ENCODE data around the gene GPC4. TPM values are rescaled to one million over a fixed set of nuclear protein-coding genes. Genes with fewer than 3 reads are reported as not detected.

The GPC4 gene
- 0.11 TPM in 1 of 2 replicates, not detected in the other for total RNA-seq (2014; rRNA removed)
- 1.8 TPM for polyA plus RNA-seq (2012)

- DNase-seq (ENCODE audit: low read depth): peak; percentile 5
Measured at GRCh38 chrX:133415276-133416105, at the start of gene GPC4. Gene GPC4 (minus strand): TSS chrX:133415489. CDS start chrX:133414965, 524 bp downstream.

DNA sequence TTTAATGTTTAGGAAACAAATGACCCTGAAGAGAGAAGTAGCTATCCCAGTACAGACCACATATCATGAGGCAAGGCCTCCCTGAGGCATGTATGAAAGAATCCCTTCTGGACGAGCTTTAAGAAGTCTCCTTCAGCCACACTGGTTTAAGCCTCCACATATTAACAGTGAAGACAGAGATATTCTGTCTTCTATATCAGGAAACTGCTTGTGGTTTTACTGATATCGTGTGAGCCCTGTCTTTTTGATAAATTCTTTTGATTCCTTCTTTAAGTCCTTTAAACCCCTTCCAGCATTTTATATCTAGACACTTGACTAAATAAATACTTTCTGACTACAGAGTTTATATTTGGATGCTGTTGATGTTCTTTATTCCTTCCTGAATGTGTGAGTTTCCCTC, 45.9 kb upstream of the GPC4 start:
- DNase-seq (ENCODE audit: low read depth): no peak

- no peak for DNase-seq (ENCODE audit: low read depth)
Measured at GRCh38 chrX:133454924-133455323, 39.6 kb upstream of the GPC4 start.

DNA sequence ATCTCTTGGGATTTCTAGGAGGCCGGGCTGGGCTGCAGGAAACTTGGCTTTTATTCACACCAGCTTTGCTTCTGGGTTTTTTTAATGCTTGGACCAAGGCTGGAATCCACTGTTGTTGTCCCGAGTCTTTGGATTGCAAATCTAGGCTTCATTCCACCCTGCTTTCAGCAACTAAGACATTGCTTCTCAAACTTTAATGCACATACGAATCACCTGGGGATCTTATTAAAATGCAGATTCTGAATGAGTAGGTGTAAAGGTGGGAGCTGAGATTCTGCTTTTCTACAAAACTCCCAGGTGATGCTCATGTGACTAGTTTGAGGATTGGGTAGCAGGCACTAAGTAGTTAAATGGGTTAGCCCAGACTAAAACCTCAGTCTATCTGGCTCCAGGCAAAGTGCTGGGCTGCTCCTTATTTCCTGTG, 39.2 kb upstream of the GPC4 start:
- DNase-seq (ENCODE audit: low read depth): no peak

GRCh38 chrX:133448512-133449076, 33.3 kb upstream of the GPC4 start:
- DNase-seq (ENCODE audit: low read depth): no peak

DNA sequence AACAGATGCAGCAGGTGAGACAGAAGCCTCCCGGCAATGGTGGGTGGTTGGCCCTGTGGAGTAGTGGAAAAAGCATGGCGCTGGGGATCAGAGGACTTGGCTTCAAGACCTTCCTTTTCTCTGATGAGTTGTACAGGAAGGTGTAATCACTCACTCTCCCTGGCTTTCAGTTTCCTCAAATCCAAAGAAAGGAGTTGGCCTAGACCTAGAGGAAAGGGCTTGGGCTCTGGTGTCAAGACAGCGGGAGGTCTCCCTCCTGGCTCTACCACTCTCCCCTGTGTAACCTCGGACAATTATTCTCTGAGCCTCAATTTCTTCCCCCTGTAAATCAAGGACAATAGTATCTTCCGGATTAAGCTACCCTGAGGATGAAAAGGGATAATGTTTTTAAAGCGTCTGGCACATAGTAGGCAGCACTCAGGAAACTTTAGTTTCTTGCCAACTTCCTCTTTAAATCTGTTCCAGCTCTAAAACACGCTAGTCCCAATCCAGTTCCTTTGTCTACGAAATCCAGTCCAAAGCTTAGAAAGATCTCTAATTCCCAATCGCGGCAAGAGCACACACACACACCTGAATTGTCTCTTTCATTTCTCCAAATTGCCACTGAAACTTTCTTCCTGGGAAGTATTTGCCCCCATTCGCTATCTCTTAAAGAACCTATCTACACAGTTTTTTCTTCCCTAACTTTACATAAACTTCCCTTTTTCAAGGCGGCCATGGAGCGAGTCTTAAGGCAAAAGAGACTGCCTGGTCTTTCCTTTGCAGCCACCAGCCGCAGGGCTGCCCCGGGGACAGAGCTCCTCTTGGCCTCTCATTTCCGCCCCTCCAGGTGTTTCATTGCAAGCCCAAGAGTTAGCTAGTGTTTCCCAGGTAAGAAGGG, 29.9 kb upstream of the GPC4 start:
- no peak for DNase-seq (ENCODE audit: low read depth)

- no peak for DNase-seq (ENCODE audit: low read depth)
Measured at GRCh38 chrX:133444196-133444595, 28.9 kb upstream of the GPC4 start.

DNA sequence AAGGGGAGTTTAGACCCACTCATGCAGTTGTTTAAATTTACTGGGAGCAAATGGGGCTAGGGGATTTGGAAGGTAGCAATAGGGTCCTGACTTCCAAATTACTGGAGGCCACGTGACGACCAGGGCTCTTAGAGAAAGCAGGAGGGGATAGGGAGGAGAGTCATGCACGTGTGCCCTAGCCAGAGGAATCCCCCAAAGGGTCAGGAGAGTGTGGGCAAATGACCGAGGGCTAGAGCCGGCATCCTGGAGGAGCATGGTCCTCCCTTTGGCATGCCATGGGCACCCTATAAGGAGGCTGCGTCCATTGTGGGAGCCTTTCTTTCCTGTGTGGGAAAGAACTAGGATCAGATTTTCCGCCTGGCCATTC, 25.5 kb upstream of the GPC4 start:
- DNase-seq (ENCODE audit: low read depth): no peak

GRCh38 chrX:133440081-133440796, 24.9 kb upstream of the GPC4 start:
- no peak for DNase-seq (ENCODE audit: low read depth)

- no peak for DNase-seq (ENCODE audit: low read depth)
Measured at GRCh38 chrX:133437766-133438165, 22.5 kb upstream of the GPC4 start.

GRCh38 chrX:133437356-133437755, 22.1 kb upstream of the GPC4 start:
- DNase-seq (ENCODE audit: low read depth): no peak

DNA sequence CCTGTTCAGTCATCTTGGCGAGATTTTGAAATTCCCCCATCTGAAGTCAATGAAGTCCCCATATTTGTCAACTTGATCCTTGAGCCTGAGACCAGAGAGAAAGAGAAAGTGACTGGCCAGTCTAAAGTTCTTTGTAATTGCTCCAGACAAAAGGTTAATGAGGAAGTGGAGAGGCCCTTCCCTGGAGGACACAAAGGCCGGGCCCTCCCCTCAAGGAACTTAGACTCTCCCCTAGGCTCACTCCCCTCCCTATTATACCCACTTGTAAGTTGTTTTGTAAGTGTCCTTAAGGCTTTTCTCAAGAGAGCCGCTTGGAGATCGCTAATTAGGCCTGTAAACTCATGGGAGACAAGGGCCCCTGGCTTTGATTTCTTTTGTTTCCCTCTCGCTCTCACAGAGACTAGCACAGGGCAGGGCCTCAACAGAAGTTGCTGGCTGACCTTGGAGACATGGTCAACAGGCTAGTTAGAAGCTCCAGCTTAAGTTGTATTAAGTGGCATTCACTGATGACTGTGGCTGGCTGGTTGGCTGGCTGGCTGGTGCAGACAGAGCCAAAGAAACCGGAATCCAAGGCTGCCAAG, 20.3 kb upstream of the GPC4 start:
- no peak for DNase-seq (ENCODE audit: low read depth)

GRCh38 chrX:133434197-133434820, 19.0 kb upstream of the GPC4 start:
- no peak for DNase-seq (ENCODE audit: low read depth)

- DNase-seq (ENCODE audit: low read depth): no peak
Measured at GRCh38 chrX:133419911-133420310, 4.6 kb upstream of the GPC4 start.

DNA sequence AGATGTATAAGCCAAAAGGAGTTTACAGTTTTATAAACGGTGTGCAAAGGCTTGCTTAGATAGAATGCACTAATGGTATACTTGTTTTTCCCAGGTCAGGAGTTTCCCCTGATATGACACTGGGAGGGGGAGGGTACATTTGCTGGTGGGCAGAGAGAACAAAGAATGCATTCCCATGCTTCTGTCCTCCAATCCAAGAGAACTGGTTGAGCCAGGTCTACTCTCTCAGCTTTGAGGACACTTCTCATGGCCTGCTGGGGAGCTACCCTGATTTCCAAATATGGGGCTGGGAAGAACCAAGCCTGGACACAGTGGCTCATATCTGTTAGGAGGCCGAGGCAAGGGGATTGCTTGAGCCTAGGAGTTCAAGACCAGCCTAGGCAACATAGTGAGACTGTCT, 3.3 kb upstream of the GPC4 start:
- DNase-seq (ENCODE audit: low read depth): no peak

- no peak for DNase-seq (ENCODE audit: low read depth)
Measured at GRCh38 chrX:133417364-133417763, 2.1 kb upstream of the GPC4 start.

GRCh38 chrX:133414406-133415275, 648 bp downstream of the GPC4 start:
- DNase-seq (ENCODE audit: low read depth): no peak

DNA sequence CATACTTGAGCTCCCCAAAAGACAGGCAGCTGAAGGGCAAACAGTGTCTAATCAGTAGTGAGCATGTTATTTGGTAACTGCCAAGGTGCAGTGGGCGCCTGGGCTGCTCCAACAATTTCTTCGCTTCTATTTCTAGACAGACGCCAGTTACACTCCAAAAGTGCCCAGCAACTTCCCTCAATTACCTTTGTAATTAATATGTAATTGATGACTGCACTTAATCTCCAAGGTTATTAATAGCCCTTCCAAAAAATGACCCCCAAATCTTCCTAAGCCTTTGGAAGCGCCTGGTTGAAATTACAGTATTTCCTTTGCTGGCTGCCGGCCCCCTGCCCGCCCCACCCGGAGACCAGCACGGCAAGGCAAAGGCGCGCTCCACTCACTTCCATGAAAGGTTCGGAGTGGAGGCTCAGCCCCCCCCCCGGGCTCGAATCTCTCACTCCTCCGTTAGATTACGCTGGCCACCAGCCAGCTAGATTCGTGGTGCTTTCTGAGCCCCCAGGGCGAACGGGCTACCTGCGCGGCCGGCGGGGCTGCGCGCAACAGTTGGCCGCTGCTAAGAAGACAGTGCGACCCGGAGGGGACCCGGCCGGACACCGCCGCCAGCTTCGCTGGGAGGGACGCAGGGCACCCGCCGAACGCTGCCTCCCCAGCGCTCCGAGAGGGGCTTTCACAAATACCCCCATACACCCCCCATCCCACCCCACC, 1.9 kb downstream of the GPC4 start:
- DNase-seq (ENCODE audit: low read depth): no peak

GRCh38 chrX:133412665-133413064, 2.6 kb downstream of the GPC4 start:
- DNase-seq (ENCODE audit: low read depth): no peak

All from LHCN-M2 (cell line).